NCI-H187 (cell line): ENCODE data around the gene CXADR.
A peak's percentile ranks its signal among the peaks of the same experiment; 100 is the strongest.
"Not testable (repeated sequence)": the region's sequence is repeated elsewhere in the genome, so short reads cannot be mapped to it uniquely, and the experiment has no call there.

Experiments
- DNase-seq, 2 experiments: peaks; one replicate each; lab custom pipeline; 2025; lab: John Stamatoyannopoulos, UW

The CXADR gene

GRCh38 chr21:17512253-17513213 is at the start of gene CXADR:
CXADR (plus strand) TSS chr21:17513043; CDS start chr21:17513130, 87 bp downstream.
- peak; percentile 67 to 93 for DNase-seq

GRCh38 chr21:17466166-17466565 is 46.7 kb upstream of the CXADR start:
- no peak for DNase-seq

- no peak for DNase-seq
Measured at GRCh38 chr21:17467392-17467791, 45.5 kb upstream of the CXADR start.

- no peak for DNase-seq
Measured at GRCh38 chr21:17467829-17468228, 45.0 kb upstream of the CXADR start.

- no peak for DNase-seq
Measured at GRCh38 chr21:17468698-17469097, 44.1 kb upstream of the CXADR start.

GRCh38 chr21:17469727-17470126 is 43.1 kb upstream of the CXADR start:
- peak in 1 of 2 experiments; percentile 2 for DNase-seq

GRCh38 chr21:17472182-17472581 is 40.7 kb upstream of the CXADR start:
- DNase-seq: no peak

- DNase-seq: no peak
Measured at GRCh38 chr21:17472592-17473271, 40.1 kb upstream of the CXADR start.

GRCh38 chr21:17476006-17476405 is 36.8 kb upstream of the CXADR start:
- DNase-seq: no peak

- not testable (repeated sequence) for DNase-seq
Measured at GRCh38 chr21:17478156-17478555, 34.7 kb upstream of the CXADR start.

GRCh38 chr21:17479606-17480005 is 33.2 kb upstream of the CXADR start:
- no peak for DNase-seq

GRCh38 chr21:17482928-17483327 is 29.9 kb upstream of the CXADR start:
- DNase-seq: no peak

GRCh38 chr21:17488620-17489019 is 24.2 kb upstream of the CXADR start:
- no peak for DNase-seq

GRCh38 chr21:17489565-17489964 is 23.3 kb upstream of the CXADR start:
- DNase-seq: not testable (repeated sequence)

- no peak for DNase-seq
Measured at GRCh38 chr21:17491716-17492414, 21.0 kb upstream of the CXADR start.

- no peak for DNase-seq
Measured at GRCh38 chr21:17492415-17493168, 20.3 kb upstream of the CXADR start.

GRCh38 chr21:17494051-17494450 is 18.8 kb upstream of the CXADR start:
- DNase-seq: no peak

GRCh38 chr21:17495680-17496079 is 17.2 kb upstream of the CXADR start:
- DNase-seq: no peak

GRCh38 chr21:17497316-17497715 is 15.5 kb upstream of the CXADR start:
- DNase-seq: no peak

GRCh38 chr21:17498586-17498985 is 14.3 kb upstream of the CXADR start:
- no peak for DNase-seq

GRCh38 chr21:17501107-17502006 is 11.5 kb upstream of the CXADR start:
- no peak for DNase-seq
